HEK293 (cell line): ENCODE measurements around the gene ECI1.

ENCODE experiments used
- CTCF ChIA-PET: fragments of 350-600 bp; formaldehyde crosslinking; extraction: SDS; loops from one replicate; lab custom pipeline; 2021; ENCODE audit warnings: antibody characterized with exemption; lab: Yijun Ruan, JAX
- POLR2A ChIA-PET: fragments of 300-600 bp; formaldehyde crosslinking; extraction: SDS; loops from one replicate; lab custom pipeline; 2020; ENCODE audit warnings: antibody characterized with exemption, inconsistent platforms; lab: Yijun Ruan, JAX
- H3K27ac ChIP-seq: fragments of 200-500 bp; sonication (Bioruptor generic); 2 replicates; pipeline ENCODE4 v1.5.1; 2014; ENCODE audit warnings: low read depth, low read length, control low read depth, inconsistent platforms; ENCODE audit errors: extremely low read depth
- H3K36me3 ChIP-seq, 2 experiments: fragments of 200-500 bp in 1 of 2; sonication (Bioruptor generic) in 1 of 2; 1 replicate in 1 of 2; 2 replicates in 1 of 2; pipeline ENCODE4 v1.5.1; 2014 to 2017; ENCODE audit warnings: inconsistent platforms in 2 of 2, low read length in 2 of 2; ENCODE audit not compliant: control insufficient read depth in 2 of 2, insufficient read depth in 1 of 2
- H3K4me1 ChIP-seq: fragments of 200-500 bp; sonication (Bioruptor generic); 2 replicates; pipeline ENCODE4 v1.5.1; 2014; ENCODE audit warnings: mild to moderate bottlenecking, low read length, inconsistent platforms; ENCODE audit not compliant: control insufficient read depth, insufficient read depth
- H3K4me3 ChIP-seq: 2 replicates; pipeline ENCODE4 v1.5.1; 2011; ENCODE audit warnings: low read depth, mild to moderate bottlenecking, control low read depth, low read length, moderate library complexity
- H3K9me3 ChIP-seq: fragments of 200-500 bp; sonication (Bioruptor generic); 2 replicates; pipeline ENCODE4 v1.5.1; 2014; ENCODE audit warnings: low read depth, low read length, inconsistent platforms; ENCODE audit not compliant: control insufficient read depth, insufficient read depth
- AEBP2 ChIP-seq: fragments of 450-650 bp; formaldehyde crosslinking; IDR thresholded peaks from 2 replicates; pipeline ENCODE4 v1.5.1; 2016; ENCODE audit warnings: missing biosample characterization, missing genetic modification characterization, borderline replicate concordance
- FEZF1 ChIP-seq: fragments of 450-650 bp; formaldehyde crosslinking; IDR thresholded peaks from 2 replicates; pipeline ENCODE4 v1.5.1; 2016; ENCODE audit warnings: missing biosample characterization, missing genetic modification characterization
- KLF16 ChIP-seq: fragments of 450-650 bp; formaldehyde crosslinking; IDR thresholded peaks from 2 replicates; pipeline ENCODE4 v1.5.1; 2017; ENCODE audit warnings: missing biosample characterization, missing genetic modification characterization
- SALL2 ChIP-seq: fragments of 450-650 bp; formaldehyde crosslinking; IDR thresholded peaks from 2 replicates; pipeline ENCODE4 v1.5.0; 2017; ENCODE audit warnings: missing biosample characterization, mild to moderate bottlenecking, missing genetic modification characterization, borderline replicate concordance
- SCRT2 ChIP-seq: fragments of 450-650 bp; formaldehyde crosslinking; IDR thresholded peaks from 2 replicates; pipeline ENCODE4 v1.5.1; 2016; ENCODE audit warnings: missing biosample characterization, missing genetic modification characterization
- TRIM28 ChIP-seq: IDR thresholded peaks from 2 replicates; pipeline ENCODE4 v1.6.1; 2011; ENCODE audit warnings: low read length, control low read depth, borderline replicate concordance
- WT1 ChIP-seq: fragments of 450-650 bp; formaldehyde crosslinking; IDR thresholded peaks from 2 replicates; pipeline ENCODE4 v1.5.1; 2016; ENCODE audit warnings: missing biosample characterization, missing genetic modification characterization
- ZBTB1 ChIP-seq: fragments of 450-650 bp; formaldehyde crosslinking; IDR thresholded peaks from 2 replicates; pipeline ENCODE4 v1.5.1; 2016; ENCODE audit warnings: missing biosample characterization, missing genetic modification characterization
- ZBTB44 ChIP-seq: fragments of 450-650 bp; IDR thresholded peaks from 2 replicates; pipeline ENCODE4 v1.5.1; 2018; ENCODE audit warnings: missing biosample characterization, mild to moderate bottlenecking, missing genetic modification characterization
- ZBTB49 ChIP-seq: fragments of 450-650 bp; formaldehyde crosslinking; IDR thresholded peaks from 2 replicates; pipeline ENCODE4 v1.5.1; 2016; ENCODE audit warnings: missing biosample characterization, missing genetic modification characterization, low read depth
- ZNF169 ChIP-seq: fragments of 450-650 bp; formaldehyde crosslinking; IDR thresholded peaks from 2 replicates; pipeline ENCODE4 v1.5.1; 2016; ENCODE audit warnings: missing biosample characterization, missing genetic modification characterization
- ZNF202 ChIP-seq: fragments of 450-650 bp; formaldehyde crosslinking; IDR thresholded peaks from 2 replicates; pipeline ENCODE4 v1.5.1; 2016; ENCODE audit warnings: missing biosample characterization, missing genetic modification characterization, borderline replicate concordance
- ZNF223 ChIP-seq: fragments of 450-650 bp; formaldehyde crosslinking; IDR thresholded peaks from 2 replicates; pipeline ENCODE4 v1.5.1; 2016; ENCODE audit warnings: missing biosample characterization, missing genetic modification characterization
- ZNF24 ChIP-seq: fragments of 450-650 bp; formaldehyde crosslinking; IDR thresholded peaks from 2 replicates; pipeline ENCODE4 v1.5.1; 2016; ENCODE audit warnings: missing biosample characterization, missing genetic modification characterization
- ZNF585B ChIP-seq: fragments of 450-650 bp; formaldehyde crosslinking; IDR thresholded peaks from 2 replicates; pipeline ENCODE4 v1.5.1; 2016; ENCODE audit warnings: missing biosample characterization, missing genetic modification characterization
- ZNF654 ChIP-seq: fragments of 450-650 bp; formaldehyde crosslinking; IDR thresholded peaks from 2 replicates; pipeline ENCODE4 v1.5.1; 2016; ENCODE audit warnings: low read depth, missing biosample characterization, missing genetic modification characterization
- ZNF692 ChIP-seq: fragments of 450-650 bp; formaldehyde crosslinking; IDR thresholded peaks from 2 replicates; pipeline ENCODE4 v1.5.1; 2016; ENCODE audit warnings: missing biosample characterization, missing genetic modification characterization
- ZNF747 ChIP-seq: fragments of 450-650 bp; formaldehyde crosslinking; IDR thresholded peaks from 2 replicates; pipeline ENCODE4 v1.5.1; 2016; ENCODE audit warnings: missing biosample characterization, missing genetic modification characterization
- ZSCAN18 ChIP-seq: fragments of 450-650 bp; formaldehyde crosslinking; IDR thresholded peaks from 2 replicates; pipeline ENCODE4 v1.5.1; 2016; ENCODE audit warnings: missing biosample characterization, missing genetic modification characterization

Gene ECI1

GRCh38 chr16:2284001-2284770 lies 32.8 kb upstream of the ECI1 start:
- CTCF ChIA-PET = no interaction called here
- H3K9me3 ChIP-seq = no peaks in the 10 kb centered on the region
- H3K27ac ChIP-seq = no peak overlapping the region
- POLR2A ChIA-PET = no interaction called here
- TF ChIP-seq ZNF24 (tag by site-specific recombination) (no peak), KLF16 (no peak), ZBTB49 (tag by site-specific recombination) (no peak), FEZF1 (tag by site-specific recombination) (no peak), ZNF585B (tag by site-specific recombination) (no peak), WT1 (no peak), ZSCAN18 (tag by site-specific recombination) (no peak), ZBTB44 (no peak), SCRT2 (tag by site-specific recombination) (no peak), ZNF692 (tag by site-specific recombination) (no peak), ZBTB1 (tag by site-specific recombination) (no peak), AEBP2 (tag by site-specific recombination) (no peak), ZNF223 (no peak), ZNF747 (tag by site-specific recombination) (no peak), ZNF654 (tag by site-specific recombination) (no peak), TRIM28 (no peak), ZNF202 (no peak), ZNF169 (tag by site-specific recombination) (no peak), SALL2 (tag by site-specific recombination) (no peak)
- H3K4me1 ChIP-seq = no peaks in the 10 kb centered on the region
- H3K4me3 ChIP-seq = no peak overlapping the region
- peaks cover 3 to 36% of the 10 kb centered on the region in 2 experiments; a peak in 2 of 3 replicates for H3K36me3 ChIP-seq
